Suppressor macrophage treated with lipopolysaccharide for 1 hour (primary cell): ENCODE data around the gene ISYNA1.
A peak's percentile ranks its signal among the peaks of the same experiment; 100 is the strongest.

Source experiments
- DNase-seq, 3 donors: peaks; one replicate each; pipeline ENCODE4 v3.0.0-alpha.2; 2020 to 2022

ISYNA1 gene

DNA sequence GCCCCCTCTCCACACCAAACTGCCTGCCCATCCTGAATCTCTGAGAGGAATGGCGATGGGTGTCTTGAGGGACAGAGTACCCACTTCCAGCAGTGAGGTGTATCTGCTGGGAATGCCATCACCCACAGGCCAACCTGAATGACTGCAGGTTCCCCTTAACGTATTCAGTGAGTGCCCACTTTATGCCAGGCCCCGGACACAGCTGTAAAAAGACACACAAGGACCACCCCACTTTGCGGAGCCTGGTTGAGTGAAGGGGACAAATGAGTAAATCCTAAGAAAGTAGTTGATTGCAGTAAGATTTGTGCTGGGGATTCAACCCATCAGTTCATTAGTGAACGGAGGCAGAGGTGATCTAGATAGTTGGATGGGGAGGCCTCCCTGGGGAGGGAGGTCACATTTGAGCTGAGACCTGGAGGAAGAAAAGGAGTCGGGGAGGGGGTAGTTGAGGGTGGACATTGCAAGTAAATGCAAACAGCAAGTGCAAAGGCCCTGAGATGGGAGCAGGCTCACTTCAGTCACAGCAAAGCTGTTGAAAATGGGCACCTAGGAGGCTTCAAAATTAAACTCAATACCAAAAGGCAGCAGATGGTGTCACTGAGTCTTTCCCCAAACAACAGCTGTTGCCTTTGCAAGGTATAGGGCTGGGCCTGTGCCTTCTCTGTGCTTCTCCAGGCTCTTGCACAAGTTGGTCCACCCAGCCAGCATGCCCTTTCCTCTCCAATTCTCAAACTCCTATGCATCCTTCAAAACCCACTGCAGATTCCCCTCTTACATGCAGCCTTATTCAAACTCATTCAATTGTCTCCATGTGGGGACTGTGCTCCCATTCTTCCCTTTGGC, 47.6 kb downstream of the ISYNA1 start:
- no peak for DNase-seq

DNA sequence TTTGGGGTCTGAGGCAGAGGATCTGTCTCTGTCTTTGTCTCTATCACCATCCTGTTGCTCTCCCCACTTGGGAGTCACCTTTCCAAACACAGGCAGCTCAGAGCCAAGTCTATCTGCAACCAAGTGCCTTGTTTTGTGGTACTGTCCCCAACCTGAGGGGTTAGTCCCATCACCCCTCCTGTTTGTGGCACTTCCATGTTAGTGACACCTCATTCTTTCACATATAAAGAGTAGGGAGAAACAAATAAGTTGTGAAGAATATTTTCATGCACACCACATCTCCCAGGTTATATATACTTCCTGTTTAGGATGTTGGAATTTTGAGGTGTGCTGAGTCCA, 48.2 kb downstream of the ISYNA1 start:
- DNase-seq = no peak

DNA sequence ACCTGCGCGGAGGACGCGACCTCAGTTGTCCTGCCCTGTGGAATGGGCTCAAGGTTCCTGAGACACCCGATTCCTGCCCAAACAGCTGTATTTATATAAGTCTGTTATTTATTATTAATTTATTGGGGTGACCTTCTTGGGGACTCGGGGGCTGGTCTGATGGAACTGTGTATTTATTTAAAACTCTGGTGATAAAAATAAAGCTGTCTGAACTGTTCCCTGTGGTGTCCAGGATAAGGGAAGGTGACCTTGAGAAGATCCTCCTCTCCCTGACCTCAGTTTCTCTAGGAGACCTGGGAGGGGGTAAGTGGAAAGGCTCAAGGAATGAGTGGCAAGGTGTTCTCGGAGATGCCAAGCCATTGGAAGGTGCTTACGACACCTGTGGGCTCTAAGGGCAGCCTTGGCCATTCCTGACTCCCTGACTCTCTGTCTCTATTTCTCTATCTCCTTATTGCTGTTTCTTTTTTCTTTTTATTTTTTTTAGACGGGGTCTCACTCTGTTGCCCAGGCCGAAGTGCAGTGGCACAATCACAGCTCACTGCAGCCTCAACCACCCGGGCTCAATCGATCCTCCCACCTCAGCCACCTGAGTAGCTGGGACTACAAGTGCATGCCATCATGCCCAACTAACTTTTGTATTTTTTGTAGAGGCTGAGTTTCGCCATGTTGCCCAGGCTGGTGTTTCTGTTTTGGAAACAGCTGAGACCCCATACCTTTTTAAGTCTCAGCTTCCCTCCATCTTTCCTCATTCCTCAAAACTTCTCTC, 48.8 kb downstream of the ISYNA1 start:
- no peak for DNase-seq

DNA sequence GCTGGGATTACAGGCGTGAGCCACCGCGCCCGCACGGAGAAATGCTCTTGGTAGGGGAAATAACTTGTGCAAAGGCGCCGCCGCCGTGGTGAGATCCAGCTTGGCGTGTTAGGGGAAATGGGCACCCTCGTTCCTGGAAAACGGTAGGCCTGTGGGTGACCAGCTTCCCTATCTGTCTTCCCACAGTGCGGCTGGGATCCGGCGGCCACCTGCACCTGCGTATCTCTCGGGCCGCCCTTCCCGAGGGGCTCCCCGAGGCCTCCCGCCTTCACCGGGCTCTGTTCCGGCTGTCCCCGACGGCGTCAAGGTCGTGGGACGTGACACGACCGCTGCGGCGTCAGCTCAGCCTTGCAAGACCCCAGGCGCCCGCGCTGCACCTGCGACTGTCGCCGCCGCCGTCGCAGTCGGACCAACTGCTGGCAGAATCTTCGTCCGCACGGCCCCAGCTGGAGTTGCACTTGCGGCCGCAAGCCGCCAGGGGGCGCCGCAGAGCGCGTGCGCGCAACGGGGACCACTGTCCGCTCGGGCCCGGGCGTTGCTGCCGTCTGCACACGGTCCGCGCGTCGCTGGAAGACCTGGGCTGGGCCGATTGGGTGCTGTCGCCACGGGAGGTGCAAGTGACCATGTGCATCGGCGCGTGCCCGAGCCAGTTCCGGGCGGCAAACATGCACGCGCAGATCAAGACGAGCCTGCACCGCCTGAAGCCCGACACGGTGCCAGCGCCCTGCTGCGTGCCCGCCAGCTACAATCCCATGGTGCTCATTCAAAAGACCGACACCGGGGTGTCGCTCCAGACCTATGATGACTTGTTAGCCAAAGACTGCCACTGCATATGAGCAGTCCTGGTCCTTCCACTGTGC, 49.6 kb downstream of the ISYNA1 start:
- DNase-seq = peak; percentile 85 to 90 (median 90)

- peak in 1 of 3 donors; percentile 40 for DNase-seq
Observed at GRCh38 chr19:18386543-18387271, 51.2 kb downstream of the ISYNA1 start.

- DNase-seq = peak; percentile 76 to 80 (median 77)
Observed at GRCh38 chr19:18385675-18386542, 52.0 kb downstream of the ISYNA1 start, which contains the start of gene GDF15. Gene GDF15, plus strand, starts transcription at chr19:18386158. Its CDS starts 32 bp downstream, at chr19:18386190.

DNA sequence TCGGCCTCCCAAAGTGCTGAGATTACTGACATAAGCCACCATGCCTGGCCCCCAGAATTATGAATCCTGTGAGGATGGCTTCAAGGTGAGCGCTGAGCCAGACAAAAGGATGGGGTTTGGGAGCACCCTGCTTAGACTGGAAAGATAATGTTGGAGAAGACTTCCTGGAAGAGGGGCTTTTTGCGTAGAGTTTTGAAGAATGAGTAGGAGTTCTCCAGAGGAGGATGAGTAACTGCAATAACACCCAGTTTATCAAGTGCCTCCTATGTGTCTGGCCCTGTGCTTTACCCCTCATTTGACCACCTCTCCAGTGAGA, 52.6 kb downstream of the ISYNA1 start:
- DNase-seq = no peak

DNA sequence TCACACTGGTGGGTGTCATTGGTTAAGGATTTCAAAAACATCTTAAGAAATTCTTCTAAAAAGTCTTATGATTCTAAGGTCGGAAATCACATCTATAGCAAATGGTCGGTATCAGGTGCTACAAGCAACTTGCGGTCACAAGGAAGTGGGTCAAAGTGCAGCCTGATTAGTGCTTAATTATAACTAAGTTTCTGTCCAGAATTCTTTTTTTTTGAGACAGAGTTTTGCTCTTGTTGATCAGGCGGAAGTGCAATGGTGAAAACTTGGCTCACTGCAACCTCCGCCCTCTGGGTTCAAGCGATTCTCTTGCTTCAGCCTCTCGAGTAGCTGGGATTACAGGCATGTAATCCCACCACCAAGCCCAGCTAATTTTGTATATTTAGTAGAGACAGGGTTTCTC, 53.2 kb downstream of the ISYNA1 start:
- no peak for DNase-seq
